C4-2B (cell line): ENCODE results near the gene IGFL1.

Experiments
- CTCF ChIP-seq: fragments of 450-650 bp; conservative IDR thresholded peaks from 2 replicates; pipeline ENCODE4 v1.5.1; 2017; ENCODE audit warnings: mild to moderate bottlenecking
- ZFX ChIP-seq: fragments of 450-650 bp; IDR thresholded peaks from 2 replicates; pipeline ENCODE4 v1.6.1; 2017

GRCh38 chr19:46213806-46214205 lies 15.7 kb upstream of the IGFL1 start:
- TF ChIP-seq CTCF, result no peak
- TF ChIP-seq ZFX, result no peak
